ENCODE data around the gene RTEL1.

The RTEL1 gene

GRCh38 chr20:63737945-63738686, 80.0 kb downstream of the RTEL1 start:
- no peak for DNase-seq (ENCODE audit: low read depth in 2 of 2)

- DNase-seq (ENCODE audit: low read depth in 2 of 2), result no peak
Measured at GRCh38 chr20:63738687-63739129, 80.6 kb downstream of the RTEL1 start.

GRCh38 chr20:63739130-63740069, 81.3 kb downstream of the RTEL1 start, which contains the start of gene SLC2A4RG:
Gene SLC2A4RG (plus strand): TSS chr20:63739776. CDS start chr20:63739913, 137 bp downstream.
- peak in 1 of 2 donors; percentile 65 for DNase-seq (ENCODE audit: low read depth in 2 of 2)

GRCh38 chr20:63740070-63740626, 82.0 kb downstream of the RTEL1 start:
- peak in 1 of 2 donors; percentile 38 for DNase-seq (ENCODE audit: low read depth in 2 of 2)

GRCh38 chr20:63740627-63741353, 82.7 kb downstream of the RTEL1 start:
- DNase-seq (ENCODE audit: low read depth in 2 of 2), result no peak

- DNase-seq (ENCODE audit: low read depth in 2 of 2), result no peak
Measured at GRCh38 chr20:63741354-63741675, 83.2 kb downstream of the RTEL1 start.

GRCh38 chr20:63741676-63742380, 83.7 kb downstream of the RTEL1 start:
- no peak for DNase-seq (ENCODE audit: low read depth in 2 of 2)

GRCh38 chr20:63742381-63743024, 84.4 kb downstream of the RTEL1 start:
- DNase-seq (ENCODE audit: low read depth in 2 of 2), result no peak

- DNase-seq (ENCODE audit: low read depth in 2 of 2), result no peak
Measured at GRCh38 chr20:63743210-63743970, 85.3 kb downstream of the RTEL1 start.

GRCh38 chr20:63744158-63744557, 86.0 kb downstream of the RTEL1 start:
- DNase-seq (ENCODE audit: low read depth in 2 of 2), result no peak

- no peak for DNase-seq (ENCODE audit: low read depth in 2 of 2)
Measured at GRCh38 chr20:63744574-63745423, 86.7 kb downstream of the RTEL1 start.

GRCh38 chr20:63745424-63745805, 87.3 kb downstream of the RTEL1 start:
- no peak for DNase-seq (ENCODE audit: low read depth in 2 of 2)
